Thymus (tissue), 11 donors: Measurements from ENCODE around the gene TMEM234. TPM values are rescaled to one million over a fixed set of nuclear protein-coding genes. Genes with fewer than 3 reads are reported as not detected.

Source experiments
- DNase-seq, 9 donors: peaks; one replicate each; pipeline ENCODE4 v3.0.0-alpha.2; 2013; ENCODE audit warnings: low spot score in 9 of 9, low read depth in 6 of 9, missing footprints in 1 of 9
- H3K27ac ChIP-seq, 2 donors: one replicate each; pipeline ENCODE4 v1.5.1; 2013; ENCODE audit warnings: control low read depth in 1 of 2, low read depth in 1 of 2, low read length in 1 of 2, mild to moderate bottlenecking in 1 of 2, moderate library complexity in 1 of 2
- H3K27me3 ChIP-seq, 2 donors: one replicate each; pipeline ENCODE4 v1.5.1; 2013; ENCODE audit warnings: low read length in 1 of 2; ENCODE audit not compliant: control insufficient read depth in 2 of 2, insufficient read depth in 1 of 2
- H3K36me3 ChIP-seq, 2 donors: one replicate each; pipeline ENCODE4 v1.5.1; 2013; ENCODE audit warnings: low read length in 1 of 2, mild to moderate bottlenecking in 1 of 2, moderate library complexity in 1 of 2; ENCODE audit not compliant: control insufficient read depth in 2 of 2, insufficient read depth in 2 of 2
- H3K4me1 ChIP-seq, 2 donors: one replicate each; pipeline ENCODE4 v1.5.1; 2013; ENCODE audit warnings: low read length in 2 of 2; ENCODE audit not compliant: control insufficient read depth in 2 of 2, insufficient read depth in 2 of 2
- H3K4me3 ChIP-seq, 2 donors: one replicate each; pipeline ENCODE4 v1.5.1; 2013; ENCODE audit warnings: low read length in 2 of 2, control low read depth in 1 of 2, mild to moderate bottlenecking in 1 of 2
- H3K9me3 ChIP-seq, 2 donors: one replicate each; pipeline ENCODE4 v1.5.1; 2013; ENCODE audit warnings: low read length in 1 of 2, mild to moderate bottlenecking in 1 of 2; ENCODE audit not compliant: control insufficient read depth in 2 of 2, insufficient read depth in 1 of 2
- WGBS: extraction: QIAGEN DNeasy Blood & Tissue Kit; methylation state at CpG from one replicate; pipeline ENCODE4 v1.1.7; 2013; 5-methylcytosine and 5-hydroxymethylcytosine counted together
- polyA plus RNA-seq: library from polyadenylated mRNA; stranded (reverse); fragments of 200-250 nt; gene quantifications from one replicate; pipeline ENCODE4 v1.2.3, GENCODE V29; 2013
- total RNA-seq: library from RNA; stranded (reverse); fragments of 120-200 nt; gene quantifications from one replicate; pipeline ENCODE4 v1.2.4, GENCODE V29; 2013
- donor health status: healthy.

Gene TMEM234
- total and polyA plus RNA-seq, 2 donors: 8.5 to 15.4 TPM

GRCh38 chr1:32197837-32198236 lies 24.3 kb downstream of the TMEM234 start:
- no peaks in the 10 kb centered on the region for H3K27me3 ChIP-seq
- no peak overlapping the region for H3K27ac ChIP-seq
- H3K4me1 ChIP-seq: peaks cover 17 to 49% of the 10 kb centered on the region in 2 donors
- DNase-seq: no peak
- peaks cover 48 to 57% of the 10 kb centered on the region in 2 donors for H3K36me3 ChIP-seq
- WGBS: 97% methylated on average over 6 of the region's 6 CpGs
- H3K4me3 ChIP-seq: no peak overlapping the region
- no peaks in the 10 kb centered on the region for H3K9me3 ChIP-seq

GRCh38 chr1:32197074-32197473 lies 25.1 kb downstream of the TMEM234 start:
- no peaks in the 10 kb centered on the region for H3K9me3 ChIP-seq
- no peaks in the 10 kb centered on the region for H3K27me3 ChIP-seq
- H3K27ac ChIP-seq: no peak overlapping the region
- no peak overlapping the region for H3K4me3 ChIP-seq
- 97% methylated on average over 1 of the region's 1 CpG for WGBS
- H3K36me3 ChIP-seq: peaks cover 55 to 64% of the 10 kb centered on the region in 2 donors
- peaks cover 17 to 41% of the 10 kb centered on the region in 2 donors for H3K4me1 ChIP-seq
- no peak for DNase-seq

GRCh38 chr1:32195972-32196823 lies 26.0 kb downstream of the TMEM234 start:
- no peaks in the 10 kb centered on the region for H3K9me3 ChIP-seq
- no peaks in the 10 kb centered on the region for H3K27me3 ChIP-seq
- no peak overlapping the region for H3K4me3 ChIP-seq
- peaks cover 64 to 73% of the 10 kb centered on the region in 2 donors for H3K36me3 ChIP-seq
- DNase-seq: no peak
- H3K4me1 ChIP-seq: peaks cover 13 to 33% of the 10 kb centered on the region in 2 donors
- no peak overlapping the region for H3K27ac ChIP-seq

GRCh38 chr1:32195531-32195930 lies 26.6 kb downstream of the TMEM234 start:
- Histone ChIP-seq H3K27me3 (no peaks in the 10 kb centered on the region), H3K4me1 (peaks cover 13 to 30% of the 10 kb centered on the region in 2 donors), H3K4me3 (no peak overlapping the region), H3K9me3 (no peaks in the 10 kb centered on the region), H3K36me3 (peaks cover 71 to 80% of the 10 kb centered on the region in 2 donors), H3K27ac (no peak overlapping the region)
- no peak for DNase-seq
- 98% methylated on average over 3 of the region's 3 CpGs for WGBS

- Histone ChIP-seq H3K27me3 (no peaks in the 10 kb centered on the region), H3K36me3 (peaks cover 76 to 85% of the 10 kb centered on the region in 2 donors), H3K4me3 (no peak overlapping the region), H3K27ac (no peak overlapping the region), H3K4me1 (peaks cover 10 to 26% of the 10 kb centered on the region in 2 donors), H3K9me3 (no peaks in the 10 kb centered on the region)
- over 99% methylated on average over 6 of the region's 6 CpGs for WGBS
- no peak for DNase-seq
Observed at GRCh38 chr1:32194984-32195383, 27.2 kb downstream of the TMEM234 start.

GRCh38 chr1:32192220-32192948 lies 29.8 kb downstream of the TMEM234 start:
- 98% methylated on average over 8 of the region's 8 CpGs for WGBS
- Histone ChIP-seq H3K4me3 (no peak overlapping the region), H3K9me3 (no peaks in the 10 kb centered on the region), H3K27me3 (no peaks in the 10 kb centered on the region), H3K27ac (peak overlapping the region in 1 of 2 donors; percentile 3), H3K36me3 (peaks cover 90 to 98% of the 10 kb centered on the region in 2 donors), H3K4me1 (peaks cover 5 to 14% of the 10 kb centered on the region in 2 donors)
- no peak for DNase-seq

- 99% methylated on average over 9 of the region's 9 CpGs for WGBS
- no peaks in the 10 kb centered on the region for H3K9me3 ChIP-seq
- H3K27ac ChIP-seq: no peak overlapping the region
- no peak overlapping the region for H3K4me3 ChIP-seq
- peaks cover 0 to 2% of the 10 kb centered on the region in 2 donors for H3K4me1 ChIP-seq
- H3K36me3 ChIP-seq: peaks cover 72 to 89% of the 10 kb centered on the region in 2 donors
- no peak for DNase-seq
- H3K27me3 ChIP-seq: no peaks in the 10 kb centered on the region
Observed at GRCh38 chr1:32187850-32188249, 34.3 kb downstream of the TMEM234 start.

GRCh38 chr1:32186491-32186890 lies 35.7 kb downstream of the TMEM234 start:
- WGBS: 98% methylated on average over 2 of the region's 2 CpGs
- Histone ChIP-seq H3K27ac (no peak overlapping the region), H3K36me3 (peaks cover 70 to 84% of the 10 kb centered on the region in 2 donors), H3K9me3 (no peaks in the 10 kb centered on the region), H3K27me3 (no peaks in the 10 kb centered on the region), H3K4me3 (no peak overlapping the region), H3K4me1 (peaks cover 3% of the 10 kb centered on the region in 2 donors)
- DNase-seq: no peak

GRCh38 chr1:32186077-32186476 lies 36.1 kb downstream of the TMEM234 start:
- Histone ChIP-seq H3K27me3 (no peaks in the 10 kb centered on the region), H3K4me1 (peaks cover 4 to 7% of the 10 kb centered on the region in 2 donors), H3K9me3 (no peaks in the 10 kb centered on the region), H3K4me3 (no peak overlapping the region), H3K27ac (no peak overlapping the region), H3K36me3 (peaks cover 70 to 80% of the 10 kb centered on the region in 2 donors)
- DNase-seq: no peak
- 98% methylated on average over 2 of the region's 2 CpGs for WGBS
